CD4-positive, alpha-beta T cell treated with Interleukin-6 for 4 hours (primary cell): ENCODE data around the gene SGMS1.

Experiments
- DNase-seq: peaks from one replicate; pipeline ENCODE4 v3.0.0-alpha.2; 2020; ENCODE audit warnings: mixed read lengths

The SGMS1 gene

GRCh38 chr10:50324680-50325393, 298.9 kb downstream of the SGMS1 start:
- no peak for DNase-seq

- DNase-seq = no peak
Observed at GRCh38 chr10:50324046-50324445, 299.7 kb downstream of the SGMS1 start.

GRCh38 chr10:50322077-50322476, 301.7 kb downstream of the SGMS1 start:
- no peak for DNase-seq

- DNase-seq = no peak
Observed at GRCh38 chr10:50318129-50318528, 305.6 kb downstream of the SGMS1 start.

GRCh38 chr10:50316695-50317648, 306.8 kb downstream of the SGMS1 start:
- no peak for DNase-seq

- no peak for DNase-seq
Observed at GRCh38 chr10:50316174-50316573, 307.6 kb downstream of the SGMS1 start.

- no peak for DNase-seq
Observed at GRCh38 chr10:50315424-50315823, 308.3 kb downstream of the SGMS1 start.

- DNase-seq = no peak
Observed at GRCh38 chr10:50314169-50315071, 309.3 kb downstream of the SGMS1 start.

- DNase-seq = no peak
Observed at GRCh38 chr10:50312464-50313437, 311.0 kb downstream of the SGMS1 start.

- no peak for DNase-seq
Observed at GRCh38 chr10:50310560-50311174, 313.1 kb downstream of the SGMS1 start.

- DNase-seq = no peak
Observed at GRCh38 chr10:50309342-50309741, 314.4 kb downstream of the SGMS1 start.

GRCh38 chr10:50304660-50305059, 319.1 kb downstream of the SGMS1 start:
- DNase-seq = no peak

- no peak for DNase-seq
Observed at GRCh38 chr10:50299948-50300669, 323.6 kb downstream of the SGMS1 start.

GRCh38 chr10:50295367-50295766, 328.4 kb downstream of the SGMS1 start:
- DNase-seq = no peak

- no peak for DNase-seq
Observed at GRCh38 chr10:50294582-50294981, 329.2 kb downstream of the SGMS1 start.

- no peak for DNase-seq
Observed at GRCh38 chr10:50293513-50294313, 330.0 kb downstream of the SGMS1 start.

GRCh38 chr10:50291261-50291850, 332.4 kb downstream of the SGMS1 start:
- no peak for DNase-seq

- DNase-seq = no peak
Observed at GRCh38 chr10:50289196-50289595, 334.6 kb downstream of the SGMS1 start.
